ENCODE measurements around the gene ISG20L2.

The ISG20L2 gene

DNA sequence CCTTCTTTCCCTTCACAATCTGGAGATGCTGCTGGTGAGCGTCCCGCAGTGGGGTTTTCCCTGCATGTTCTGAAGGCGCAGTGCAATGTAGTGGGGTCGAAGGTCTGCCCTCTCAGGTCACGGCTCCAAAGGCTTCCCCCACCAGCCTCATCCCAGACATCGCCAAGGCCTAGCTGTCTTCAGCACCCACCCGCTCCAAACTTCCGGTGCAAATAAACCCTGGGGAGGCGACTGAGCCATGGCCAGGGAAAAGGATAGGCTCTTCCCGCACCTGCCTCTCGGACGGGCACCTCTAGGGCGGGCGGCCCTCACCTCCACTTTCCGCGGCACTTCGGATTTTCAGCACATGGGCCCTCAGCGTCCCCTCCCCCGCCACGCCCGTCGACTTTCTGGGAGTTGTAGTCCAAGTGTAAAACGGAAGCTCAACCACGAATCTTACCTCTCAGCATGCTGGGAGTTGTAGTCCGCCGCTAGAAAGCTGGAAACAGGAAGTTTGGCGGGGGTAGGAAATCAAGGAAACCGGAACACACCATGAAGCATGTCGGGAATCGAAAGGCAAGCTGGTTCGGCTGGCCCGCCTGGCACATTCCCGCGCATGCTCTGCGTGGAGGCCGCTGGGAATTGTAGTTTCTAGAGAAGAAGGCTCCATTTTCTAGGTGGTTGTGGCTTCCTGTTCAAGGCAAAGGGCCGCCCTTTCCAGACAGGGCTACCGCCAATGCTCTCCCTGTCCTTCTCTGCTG lies 12.3 kb upstream of the ISG20L2 start, which contains the start of gene MRPL24:
Gene MRPL24 (minus strand): TSS at position 348 of the 740 bp plus-strand sequence. CDS start 2,384 bp downstream, outside the sequence.
- peak; percentile 94 for DNase-seq (ENCODE audit: low read depth)

DNA sequence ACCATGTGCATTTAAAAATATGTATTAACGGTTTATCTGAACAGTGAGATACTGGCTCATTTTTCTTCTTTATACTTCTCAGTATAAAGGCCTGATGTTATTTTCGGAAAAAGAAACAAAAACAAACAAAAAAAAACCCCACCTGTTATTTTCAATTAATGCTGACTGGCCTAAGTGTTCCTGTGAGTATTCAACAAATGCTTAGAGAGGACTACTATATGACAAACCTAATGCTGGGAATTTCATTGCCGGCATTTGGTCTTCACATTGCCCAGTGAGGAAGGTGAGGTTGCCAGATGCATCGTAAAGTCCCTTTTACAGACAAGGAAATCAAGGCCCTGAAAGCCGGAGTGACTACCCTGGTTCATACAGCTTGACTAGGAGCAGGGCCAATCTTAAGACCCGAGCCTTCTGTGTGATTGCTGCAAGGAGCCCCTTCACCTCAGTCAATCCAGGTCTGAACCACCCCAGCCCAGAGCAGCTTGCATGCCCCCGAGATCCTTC lies 11.7 kb upstream of the ISG20L2 start:
- DNase-seq (ENCODE audit: low read depth) = no peak

DNA sequence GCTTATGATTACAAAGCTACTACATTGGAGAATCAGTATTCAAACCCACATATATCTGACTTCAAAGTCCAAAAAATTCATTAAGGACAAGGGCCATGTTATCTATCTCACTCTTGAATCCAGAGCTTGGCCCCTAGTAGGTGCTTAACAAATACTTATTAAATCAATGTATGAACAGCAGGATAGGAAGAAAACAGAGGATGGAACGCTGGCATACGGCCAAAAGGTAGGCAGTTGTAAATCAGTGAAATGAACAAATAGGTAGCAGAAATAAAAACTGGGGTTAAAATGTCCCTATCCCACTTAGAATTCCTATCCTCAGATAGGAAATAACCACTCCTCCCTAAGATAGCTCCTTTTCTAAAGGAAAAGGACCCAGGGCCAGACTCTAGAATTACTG lies 10.3 kb upstream of the ISG20L2 start:
- no peak for DNase-seq (ENCODE audit: low read depth)

DNA sequence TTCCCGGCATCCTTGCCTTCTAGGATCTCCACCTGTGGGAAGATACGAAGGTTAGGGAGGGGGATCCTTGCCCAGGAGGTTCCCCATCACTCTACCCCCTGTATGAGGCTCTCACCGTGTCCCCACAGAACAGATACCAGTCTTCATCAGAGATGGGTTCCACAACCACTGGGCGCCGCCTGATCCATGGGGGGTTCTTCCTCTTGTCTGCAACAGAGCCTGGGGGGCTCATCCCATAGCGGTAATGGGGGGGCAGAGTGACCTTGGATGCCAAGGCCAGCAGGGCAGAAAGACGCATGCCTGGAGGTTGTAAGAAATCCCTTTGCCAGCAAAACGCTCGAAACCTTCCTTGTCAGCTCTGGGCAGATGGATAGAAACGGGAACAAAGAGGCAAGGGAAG lies 9.8 kb upstream of the ISG20L2 start:
- no peak for DNase-seq (ENCODE audit: low read depth)

DNA sequence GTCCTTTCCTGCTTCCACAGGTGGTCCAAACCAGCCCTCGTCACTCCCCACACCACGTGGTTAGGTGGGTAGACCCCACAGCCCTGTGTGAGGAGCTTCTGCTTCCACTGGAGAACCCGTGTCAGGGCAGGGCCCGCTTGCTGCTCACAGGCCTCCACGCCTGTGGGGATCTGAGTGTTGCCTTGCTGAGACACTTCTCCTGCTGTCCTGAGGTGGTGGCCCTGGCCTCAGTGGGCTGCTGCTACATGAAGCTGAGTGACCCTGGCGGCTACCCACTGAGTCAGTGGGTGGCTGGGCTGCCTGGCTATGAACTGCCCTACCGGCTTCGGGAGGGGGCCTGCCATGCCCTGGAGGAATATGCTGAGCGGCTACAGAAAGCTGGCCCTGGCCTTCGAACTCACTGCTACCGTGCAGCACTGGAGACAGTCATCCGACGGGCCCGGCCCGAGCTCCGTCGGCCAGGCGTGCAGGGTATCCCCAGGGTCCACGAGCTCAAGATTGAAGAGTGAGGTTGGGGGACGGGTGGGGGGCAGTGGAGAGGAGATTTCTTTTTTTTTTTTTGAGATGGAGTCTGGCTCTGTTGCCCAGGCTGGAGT lies 5.5 kb upstream of the ISG20L2 start:
- no peak for DNase-seq (ENCODE audit: low read depth)

DNA sequence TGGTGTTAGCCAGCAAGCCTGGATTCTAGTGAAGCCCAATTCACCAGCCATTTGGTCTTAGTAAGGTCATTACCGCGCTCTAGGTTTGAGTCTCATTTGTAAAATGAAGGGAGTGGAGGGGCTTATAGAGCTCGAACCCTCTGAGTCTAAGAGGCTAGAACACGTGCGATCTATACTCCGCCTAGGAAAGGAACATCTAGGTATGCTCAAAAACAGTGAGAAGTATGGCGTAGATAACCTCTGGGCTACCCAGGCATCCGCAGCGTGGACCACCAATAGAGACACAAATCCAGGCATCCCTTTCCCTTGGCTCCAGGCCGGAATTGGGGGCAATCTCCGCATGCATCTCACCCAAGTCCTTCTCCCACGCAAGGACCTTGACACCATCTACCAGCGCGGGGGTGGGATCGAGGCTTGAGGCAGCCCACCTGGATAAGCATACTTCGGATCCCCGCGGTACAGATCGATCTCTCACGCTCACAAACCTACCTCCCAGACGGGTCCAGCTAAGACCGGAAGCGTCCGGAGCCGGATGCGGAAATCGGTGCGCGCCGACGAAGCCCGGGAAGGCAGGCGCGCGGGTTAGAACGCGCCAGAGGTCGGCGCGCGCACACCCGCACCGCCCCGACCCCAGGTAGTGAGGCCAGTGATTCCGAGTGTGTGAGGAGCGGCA lies 504 bp downstream of the ISG20L2 start, which contains the start of gene METTL25B:
Gene METTL25B (plus strand): TSS at position 544 of the 673 bp plus-strand sequence. CDS start 636 bp downstream, outside the sequence.
- peak; percentile 61 for DNase-seq (ENCODE audit: low read depth)

DNA sequence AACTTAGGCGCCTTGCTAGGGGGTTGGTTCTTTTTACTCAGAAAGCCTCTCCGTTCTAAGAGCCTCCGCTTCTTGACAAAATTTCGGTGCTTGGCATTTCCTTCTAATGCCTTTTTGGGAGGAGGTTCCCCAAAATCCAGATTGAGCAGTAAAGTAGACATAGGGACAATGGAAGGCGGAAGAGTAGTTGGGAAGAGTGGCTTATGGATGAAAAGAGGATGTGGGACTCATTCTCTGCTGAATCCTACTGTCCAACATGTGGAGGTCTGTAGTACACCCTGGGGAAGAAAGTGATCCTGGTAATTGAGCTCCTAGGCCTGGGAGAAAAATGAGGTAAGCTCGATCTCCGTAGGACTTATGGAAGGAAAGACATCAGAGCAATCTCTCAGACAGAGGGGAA lies 1.1 kb downstream of the ISG20L2 start:
- DNase-seq (ENCODE audit: low read depth) = no peak

DNA sequence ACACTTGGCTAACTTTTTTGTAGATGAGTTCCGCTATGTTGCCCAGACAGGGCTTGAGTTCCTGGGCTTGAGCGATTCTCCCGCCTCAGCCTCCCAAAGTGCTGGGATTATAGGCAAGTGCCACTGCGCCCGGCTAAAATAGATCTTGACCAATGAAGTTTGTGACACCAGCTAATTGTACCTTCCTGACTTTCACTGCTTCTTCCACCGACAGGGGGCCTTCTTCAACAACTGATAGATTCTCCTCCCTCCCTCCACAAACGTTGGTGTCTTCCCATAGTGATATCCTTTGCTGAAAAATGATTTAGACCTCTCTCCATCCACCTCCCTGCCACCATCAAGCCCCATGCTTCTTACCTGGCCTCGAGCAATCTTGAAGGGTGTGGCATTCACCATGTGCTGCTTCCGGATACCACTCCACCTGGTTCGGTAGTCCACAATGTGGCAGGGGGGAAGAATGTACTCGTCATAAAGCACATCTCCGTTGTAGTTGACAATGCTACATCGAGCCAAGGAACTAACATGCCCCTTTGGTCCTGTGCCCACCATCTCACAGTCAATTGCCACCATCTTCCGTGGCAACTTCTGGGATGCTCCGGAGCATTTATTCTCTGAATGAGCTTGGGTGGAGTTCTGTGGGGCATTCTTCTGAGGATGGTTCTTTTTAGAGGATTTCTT lies 1.9 kb downstream of the ISG20L2 start:
- DNase-seq (ENCODE audit: low read depth) = no peak

DNA sequence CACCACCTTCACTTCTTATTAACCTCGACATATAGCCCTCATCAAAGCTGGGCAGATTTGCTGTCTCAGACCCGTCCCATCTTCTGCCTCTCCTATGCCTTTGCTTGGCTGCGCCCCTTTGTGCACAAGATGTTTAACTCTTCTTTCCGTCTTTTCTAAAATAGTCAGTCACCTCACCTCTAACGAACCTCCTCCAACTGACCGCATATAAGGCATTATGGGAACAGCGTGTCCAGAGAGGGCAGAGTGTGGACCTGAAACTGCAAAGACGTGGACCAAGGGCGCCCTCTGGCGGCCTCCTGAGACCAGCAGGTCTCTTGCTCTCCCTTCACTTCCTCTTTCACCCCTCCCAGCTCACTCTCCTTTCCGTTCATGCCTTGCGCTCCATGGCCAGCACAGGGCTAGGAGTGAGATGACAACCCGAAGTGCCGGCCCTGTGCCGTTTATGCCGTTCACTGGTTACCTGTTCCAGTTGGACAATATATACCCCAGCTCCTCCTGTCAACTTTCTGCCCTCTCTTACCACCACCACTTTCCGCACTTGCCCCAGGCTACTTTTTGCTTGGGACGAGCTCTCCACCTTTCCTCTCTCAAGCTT lies 2.8 kb downstream of the ISG20L2 start:
- peak; percentile 66 for DNase-seq (ENCODE audit: low read depth)

DNA sequence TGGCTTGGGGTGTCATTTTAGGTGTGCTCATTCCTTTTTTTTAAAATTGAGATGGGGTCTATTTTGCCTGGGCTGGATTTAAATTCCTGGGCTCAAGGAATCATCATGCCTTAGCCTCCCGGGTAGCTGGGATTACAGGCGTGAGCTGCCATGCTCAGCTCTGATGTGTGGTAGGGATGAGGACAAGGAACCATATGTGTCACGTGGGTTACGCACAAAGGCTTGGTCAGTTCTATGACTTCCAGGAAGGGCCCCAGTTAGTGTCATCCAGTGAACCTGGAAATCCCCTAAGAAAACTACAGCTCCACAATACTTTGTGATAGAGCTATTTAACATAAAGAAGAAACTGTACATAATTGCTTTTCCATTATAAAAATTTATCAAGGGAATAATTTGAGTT lies 7.0 kb downstream of the ISG20L2 start:
- no peak for DNase-seq (ENCODE audit: low read depth)

DNA sequence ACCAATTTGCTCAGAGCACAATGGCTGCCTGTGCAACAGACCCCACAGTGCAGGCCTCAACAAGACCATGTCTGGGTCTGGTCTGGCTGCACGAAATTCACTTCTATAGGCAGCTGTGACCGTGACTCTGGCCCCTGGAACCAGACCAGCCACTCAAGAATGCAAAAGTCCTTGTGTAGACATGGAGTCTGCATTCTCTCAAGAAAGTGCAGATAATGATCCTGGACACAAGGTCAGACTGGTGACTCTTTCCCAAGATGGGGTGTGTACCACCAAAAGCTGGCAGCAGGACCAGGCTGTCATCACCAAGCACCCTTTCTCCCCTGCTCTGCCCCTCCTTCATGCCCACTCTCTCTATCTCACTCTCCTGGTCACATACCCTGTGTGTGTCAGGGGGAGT lies 7.4 kb downstream of the ISG20L2 start:
- no peak for DNase-seq (ENCODE audit: low read depth)

DNA sequence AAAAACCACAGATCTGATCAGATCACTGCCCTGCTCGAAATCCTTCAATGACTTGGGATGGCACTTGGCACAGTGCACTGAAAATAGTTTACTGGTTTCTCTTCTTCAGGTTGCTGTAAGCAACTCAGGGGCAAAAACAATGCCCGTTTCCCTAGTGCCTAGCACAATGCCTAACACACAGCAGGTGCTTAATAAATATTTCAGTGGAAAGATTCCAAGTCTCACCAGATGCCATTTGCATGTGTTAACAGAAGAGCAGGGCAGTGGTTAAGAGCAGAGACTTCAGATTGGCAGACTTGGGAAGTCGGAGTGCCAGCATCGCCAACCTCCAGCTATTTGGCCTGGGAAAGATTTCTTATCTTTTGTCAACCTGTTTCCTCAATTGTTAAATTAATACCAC lies 11.2 kb downstream of the ISG20L2 start:
- DNase-seq (ENCODE audit: low read depth) = no peak

DNA sequence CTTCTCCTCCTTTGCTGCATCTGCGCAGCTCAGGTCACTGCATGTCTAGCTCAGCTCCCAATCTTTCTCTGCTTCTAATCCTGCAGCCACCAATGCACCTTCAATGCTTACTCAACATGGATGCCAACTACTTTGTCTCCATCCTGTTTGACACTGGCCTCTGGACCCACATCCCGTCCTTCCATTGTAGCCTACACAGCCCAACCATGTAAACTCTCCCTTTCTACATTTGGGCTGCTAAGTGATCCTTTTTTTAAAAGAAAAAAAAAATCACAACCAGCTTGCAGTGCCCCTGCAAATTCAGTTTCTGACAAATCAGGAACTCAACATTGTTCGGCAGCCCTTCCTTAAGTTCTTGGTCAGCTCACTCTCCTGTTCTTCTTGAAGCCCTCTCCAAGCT lies 13.7 kb downstream of the ISG20L2 start:
- no peak for DNase-seq (ENCODE audit: low read depth)

DNA sequence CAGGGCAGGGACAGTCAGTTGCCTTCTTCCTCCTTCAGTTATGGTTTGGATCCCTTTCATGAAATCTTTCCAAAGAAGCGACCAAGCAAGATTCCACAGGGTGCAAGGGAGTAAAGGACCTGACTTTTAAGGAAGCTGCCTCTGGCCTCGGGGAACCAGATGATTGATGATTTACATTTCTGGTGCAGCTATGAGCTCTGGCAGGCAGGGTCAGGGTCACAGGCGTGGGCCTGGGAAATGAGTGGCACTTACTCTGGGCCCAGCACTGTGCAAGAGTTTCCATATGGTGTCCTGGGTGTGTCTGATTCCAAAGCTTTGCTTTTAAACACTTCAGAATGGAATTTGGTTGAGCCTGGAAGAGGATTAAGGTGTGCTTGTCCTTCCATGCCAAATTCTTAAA lies 15.9 kb downstream of the ISG20L2 start:
- no peak for DNase-seq (ENCODE audit: low read depth)

DNA sequence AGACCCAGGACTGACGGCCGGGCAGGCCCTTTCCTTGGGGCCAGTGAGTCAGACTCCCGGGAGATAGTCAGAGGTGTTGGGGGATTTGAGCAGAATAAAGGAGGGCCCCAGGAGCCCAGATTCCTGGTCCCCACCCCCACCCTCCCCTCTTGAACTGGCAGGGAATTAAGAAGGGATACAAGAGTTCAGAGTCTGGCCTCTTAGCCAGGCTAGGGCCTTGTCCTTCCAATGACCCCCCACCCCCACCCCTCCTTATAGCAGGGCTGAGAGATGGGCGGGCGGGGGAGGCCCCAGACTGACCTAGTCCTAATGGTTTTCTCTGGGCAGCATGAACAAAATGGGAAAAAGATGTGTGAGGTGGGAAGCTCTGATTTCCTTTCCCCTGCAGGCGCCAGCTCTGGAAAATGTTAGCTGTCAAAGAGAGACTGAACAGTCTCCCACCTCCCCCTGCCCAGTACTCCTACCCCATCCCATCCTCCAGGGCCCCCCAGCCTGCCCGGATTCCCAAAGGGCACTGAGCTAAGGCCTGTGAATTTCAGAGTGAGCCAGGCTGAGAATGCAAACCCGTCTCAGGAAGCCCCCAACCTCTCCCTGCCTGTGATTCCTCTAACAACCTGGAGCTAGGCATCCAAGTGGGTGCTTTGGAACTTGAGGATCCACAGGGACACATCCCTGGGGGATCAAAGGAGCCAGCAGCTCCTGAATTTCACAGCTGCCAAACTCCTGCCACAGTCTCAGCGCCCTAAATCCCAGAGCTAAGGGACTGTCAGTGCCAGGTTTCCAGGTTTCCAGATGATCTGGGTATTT lies 17.4 kb downstream of the ISG20L2 start:
- no peak for DNase-seq (ENCODE audit: low read depth)

DNA sequence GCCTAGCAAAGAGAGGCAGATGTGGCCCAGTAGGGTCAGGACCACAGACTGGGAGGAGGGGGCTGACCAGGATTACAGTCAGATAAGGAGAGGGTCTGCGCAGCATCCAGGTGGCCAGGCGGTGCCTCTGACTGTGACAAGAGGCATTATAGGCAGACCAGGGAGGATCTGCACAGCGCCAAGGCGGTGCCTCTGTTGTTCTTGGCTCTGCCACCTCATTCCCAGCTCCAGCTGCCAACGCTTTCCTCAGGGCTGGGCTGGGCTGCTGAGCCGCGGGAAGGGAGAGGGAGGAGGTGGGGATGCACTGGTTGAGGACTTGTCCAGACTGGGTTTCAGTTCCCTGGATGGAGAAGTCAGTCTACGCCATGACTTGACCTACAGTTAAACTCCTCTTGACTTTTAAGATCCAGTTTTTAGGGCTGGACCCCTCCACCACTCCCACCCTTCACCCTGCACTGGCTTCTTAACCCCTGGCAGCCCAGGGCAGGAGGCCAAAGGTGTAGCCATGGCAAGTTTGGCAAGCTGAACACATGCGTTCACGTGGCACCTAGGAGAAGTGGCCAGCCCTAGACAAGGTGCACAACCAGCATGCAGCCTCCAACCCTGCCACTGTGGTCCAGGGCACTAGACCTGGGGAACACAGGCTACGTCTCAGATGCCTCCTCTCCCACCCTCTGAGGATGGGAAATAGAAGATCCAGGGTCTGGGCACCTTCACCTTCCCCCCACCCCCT lies 18.6 kb downstream of the ISG20L2 start:
- no peak for DNase-seq (ENCODE audit: low read depth)

DNA sequence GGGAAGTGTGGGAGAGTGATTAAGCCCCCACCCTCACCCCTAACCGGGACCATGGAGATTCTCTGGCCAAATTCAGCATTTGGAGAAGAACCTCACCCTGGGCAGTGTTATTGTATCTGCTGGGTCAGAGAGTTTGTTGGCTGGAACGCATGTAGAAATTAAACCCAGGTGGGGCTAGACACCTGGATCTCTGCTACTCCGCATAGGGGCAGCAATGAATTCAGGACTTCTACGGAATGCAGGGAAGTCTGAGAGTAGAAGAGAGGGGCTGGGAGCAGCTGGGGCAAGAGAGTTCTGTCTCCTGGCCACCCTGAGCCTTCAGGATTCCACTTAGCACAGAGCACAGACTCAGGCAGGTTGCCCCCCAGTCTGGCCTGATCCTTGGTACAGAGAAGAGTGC lies 19.5 kb downstream of the ISG20L2 start:
- no peak for DNase-seq (ENCODE audit: low read depth)

DNA sequence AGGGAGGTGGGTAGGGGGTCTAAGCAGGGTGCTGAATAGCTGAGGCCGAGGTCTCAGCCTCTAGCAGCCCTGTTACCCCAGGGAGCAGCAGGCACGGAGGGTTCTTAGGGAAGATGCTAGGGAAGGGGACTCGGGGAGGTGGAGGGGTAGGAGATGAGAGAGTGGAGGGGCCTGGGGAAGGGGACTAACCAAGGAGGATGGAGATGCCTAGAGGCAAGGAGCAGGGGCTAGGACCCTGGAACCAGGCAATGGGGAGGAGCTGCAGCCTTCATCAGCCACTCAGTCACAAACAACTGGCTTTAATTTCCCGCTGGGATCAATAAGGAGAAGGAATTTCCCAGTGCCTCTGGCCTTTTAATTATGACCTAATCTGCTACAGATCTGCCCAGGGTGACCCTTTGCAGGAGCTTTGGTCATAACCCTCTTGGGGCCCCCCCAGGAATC lies 20.3 kb downstream of the ISG20L2 start:
- no peak for DNase-seq (ENCODE audit: low read depth)

DNA sequence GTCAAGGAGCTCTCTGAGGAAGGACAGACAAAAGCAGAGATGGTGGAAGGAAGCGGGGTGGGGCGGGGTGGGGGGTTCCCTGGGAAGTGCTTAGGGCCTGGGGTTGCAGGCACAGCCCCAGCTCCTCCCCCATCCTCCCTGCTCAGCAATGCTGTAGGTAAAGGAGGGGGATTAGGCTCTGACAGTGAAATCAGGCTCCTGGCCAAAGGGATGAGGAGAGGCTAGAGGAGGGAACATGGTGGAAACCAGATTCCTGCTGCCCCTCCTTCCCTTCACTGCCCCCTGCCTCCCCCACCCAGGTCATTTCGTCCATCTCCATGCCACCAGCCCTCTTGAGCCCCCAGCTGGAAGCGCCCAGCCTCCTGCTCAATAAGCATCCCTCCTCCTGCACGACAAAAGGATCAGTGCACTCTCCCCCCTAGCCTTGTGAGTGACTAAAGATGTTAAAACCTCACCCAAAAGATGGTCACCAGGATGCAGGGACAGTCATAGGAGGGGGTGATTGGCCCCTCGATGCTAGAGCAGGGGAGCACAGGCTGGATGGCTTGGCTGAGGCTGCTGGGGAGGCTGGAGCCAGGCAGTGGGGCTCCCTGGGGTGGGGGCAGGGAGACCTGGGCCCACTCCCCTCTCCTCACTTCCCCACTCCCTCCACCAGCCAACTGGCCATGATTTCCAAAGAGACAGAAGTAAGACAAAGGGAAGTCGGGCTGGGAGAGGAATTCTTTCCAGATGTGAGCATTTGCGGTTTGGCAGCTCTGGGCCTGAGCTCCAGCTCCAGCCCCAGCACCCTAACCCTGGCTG lies 20.9 kb downstream of the ISG20L2 start:
- no peak for DNase-seq (ENCODE audit: low read depth)

Data from activated T-helper 1 cell treated with Interleukin-2 at 50 U/mL for 16 hours (primary cell).